Left kidney (tissue), 2 donors: ENCODE results near the gene TSKS. TPM values are rescaled to one million over a fixed set of nuclear protein-coding genes. Genes with fewer than 3 reads are reported as not detected.

ENCODE experiments used
- DNase-seq: peaks from one replicate; pipeline ENCODE4 v3.0.0-alpha.2; 2013
- polyA plus RNA-seq: library from polyadenylated mRNA; unstranded; fragments of 120-200 nt; gene quantifications from one replicate; pipeline ENCODE4 v1.2.1, GENCODE V29; 2013; ENCODE audit not compliant: insufficient read length

The TSKS gene
- polyA plus RNA-seq, 1 donor = 0.08 TPM

GRCh38 chr19:49798574-49798973, 35.5 kb upstream of the TSKS start:
- DNase-seq = no peak

GRCh38 chr19:49795615-49796014, 32.5 kb upstream of the TSKS start:
- DNase-seq = no peak

- no peak for DNase-seq
These were observed 30.4 kb upstream of the TSKS start for GRCh38 chr19:49793561-49793840.

GRCh38 chr19:49792829-49793560, 29.9 kb upstream of the TSKS start:
- DNase-seq = no peak

- DNase-seq = no peak
These were observed 28.8 kb upstream of the TSKS start for GRCh38 chr19:49791776-49792445.

- no peak for DNase-seq
These were observed 27.8 kb upstream of the TSKS start for GRCh38 chr19:49790866-49791265.

- DNase-seq = no peak
These were observed 25.8 kb upstream of the TSKS start for GRCh38 chr19:49788857-49789256.

- DNase-seq = no peak
These were observed 24.6 kb upstream of the TSKS start for GRCh38 chr19:49787746-49788145.

- DNase-seq = no peak
These were observed 23.3 kb upstream of the TSKS start for GRCh38 chr19:49786376-49786820.

- DNase-seq = no peak
These were observed 19.4 kb upstream of the TSKS start for GRCh38 chr19:49782515-49782914.

GRCh38 chr19:49781394-49781793, 18.3 kb upstream of the TSKS start:
- no peak for DNase-seq

GRCh38 chr19:49780861-49781260, 17.8 kb upstream of the TSKS start:
- DNase-seq = no peak

- no peak for DNase-seq
These were observed 16.8 kb upstream of the TSKS start for GRCh38 chr19:49779731-49780555.

- DNase-seq = no peak
These were observed 13.3 kb upstream of the TSKS start for GRCh38 chr19:49776371-49776764.

- DNase-seq = no peak
These were observed 12.8 kb upstream of the TSKS start for GRCh38 chr19:49775742-49776370.

- DNase-seq = no peak
These were observed 11.9 kb upstream of the TSKS start for GRCh38 chr19:49774969-49775368.

- DNase-seq = no peak
These were observed 10.7 kb upstream of the TSKS start for GRCh38 chr19:49773663-49774350.

- DNase-seq = no peak
These were observed 9.8 kb upstream of the TSKS start for GRCh38 chr19:49772850-49773432.

- no peak for DNase-seq
These were observed 8.6 kb upstream of the TSKS start for GRCh38 chr19:49771674-49772139.

- no peak for DNase-seq
These were observed 7.4 kb upstream of the TSKS start for GRCh38 chr19:49770529-49770928.

- no peak for DNase-seq
These were observed 5.0 kb upstream of the TSKS start for GRCh38 chr19:49767967-49768581.
